Tibial nerve (tissue), 4 donors: Measurements from ENCODE around the gene PKP2.

Experiments
- EP300 ChIP-seq, 2 donors: sonication (generic); formaldehyde crosslinking; IDR thresholded peaks; one replicate each; pipeline ENCODE4 v1.6.1; 2017; ENCODE audit warnings: antibody characterized with exemption in 2 of 2, mild to moderate bottlenecking in 1 of 2
- POLR2A ChIP-seq, 2 donors: fragments of 450-650 bp; IDR thresholded peaks; one replicate each; pipeline ENCODE4 v1.6.1; 2017; ENCODE audit warnings: antibody characterized with exemption in 2 of 2, mild to moderate bottlenecking in 2 of 2, moderate library complexity in 2 of 2
- TF ChIP-seq, protein P1 (sequence below), 5 experiments: fragments of 200-600 bp in 3 of 5; fragments of 450-650 bp in 2 of 5; sonication (generic) in 3 of 5; IDR thresholded peaks; one replicate each; pipeline ENCODE4 v1.5.1; 2016 to 2019; ENCODE audit warnings: antibody characterized with exemption in 5 of 5, mild to moderate bottlenecking in 3 of 5, moderate library complexity in 2 of 5

DNA sequence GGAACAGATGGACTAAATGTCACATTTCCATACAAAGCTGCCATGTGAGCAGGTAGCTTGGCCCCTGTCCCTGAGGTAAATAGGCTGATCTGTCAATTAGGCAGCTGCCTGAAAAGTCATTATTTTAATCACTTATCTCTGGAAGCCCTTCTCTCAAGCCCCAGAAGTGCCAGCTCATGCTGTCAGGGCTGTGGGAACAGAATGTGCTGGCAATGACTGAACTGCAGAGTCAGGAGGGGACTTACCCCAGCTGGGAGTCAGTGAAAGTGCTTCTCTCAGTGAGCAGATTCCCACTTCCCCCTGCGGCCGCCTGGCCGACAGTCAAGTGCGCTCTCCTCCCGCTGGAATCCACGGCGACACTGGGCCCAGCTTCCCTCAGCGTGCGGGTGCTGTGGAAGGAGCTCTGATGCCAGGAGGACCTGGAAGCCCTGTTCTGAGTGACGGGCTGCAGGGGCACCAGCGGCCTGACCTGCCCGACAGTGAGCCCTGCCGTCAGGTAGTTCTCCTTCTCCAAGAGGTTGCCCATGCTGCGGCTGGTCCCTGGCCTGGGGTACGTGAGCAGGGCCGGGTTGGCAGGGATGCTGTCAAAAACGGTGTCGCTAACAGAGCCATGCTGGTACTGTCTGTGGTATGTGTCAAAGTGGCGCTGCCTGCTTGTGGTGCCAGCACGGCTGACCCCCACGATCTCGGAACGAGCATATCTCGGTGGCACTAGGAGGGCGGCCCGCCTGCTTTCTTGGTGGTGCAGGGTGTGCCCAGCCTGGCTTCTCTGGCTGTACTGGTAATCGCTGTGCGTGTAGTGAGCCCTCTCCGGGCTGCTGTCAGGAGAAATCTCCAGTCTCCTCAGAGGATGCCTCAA lies 18.7 kb downstream of the PKP2 start:
- TF ChIP-seq EP300 (IDR thresholded peaks at IDR 0.05) (no peak), POLR2A (IDR thresholded peaks at IDR 0.05) (no peak)
- TF ChIP-seq, protein P1, sequence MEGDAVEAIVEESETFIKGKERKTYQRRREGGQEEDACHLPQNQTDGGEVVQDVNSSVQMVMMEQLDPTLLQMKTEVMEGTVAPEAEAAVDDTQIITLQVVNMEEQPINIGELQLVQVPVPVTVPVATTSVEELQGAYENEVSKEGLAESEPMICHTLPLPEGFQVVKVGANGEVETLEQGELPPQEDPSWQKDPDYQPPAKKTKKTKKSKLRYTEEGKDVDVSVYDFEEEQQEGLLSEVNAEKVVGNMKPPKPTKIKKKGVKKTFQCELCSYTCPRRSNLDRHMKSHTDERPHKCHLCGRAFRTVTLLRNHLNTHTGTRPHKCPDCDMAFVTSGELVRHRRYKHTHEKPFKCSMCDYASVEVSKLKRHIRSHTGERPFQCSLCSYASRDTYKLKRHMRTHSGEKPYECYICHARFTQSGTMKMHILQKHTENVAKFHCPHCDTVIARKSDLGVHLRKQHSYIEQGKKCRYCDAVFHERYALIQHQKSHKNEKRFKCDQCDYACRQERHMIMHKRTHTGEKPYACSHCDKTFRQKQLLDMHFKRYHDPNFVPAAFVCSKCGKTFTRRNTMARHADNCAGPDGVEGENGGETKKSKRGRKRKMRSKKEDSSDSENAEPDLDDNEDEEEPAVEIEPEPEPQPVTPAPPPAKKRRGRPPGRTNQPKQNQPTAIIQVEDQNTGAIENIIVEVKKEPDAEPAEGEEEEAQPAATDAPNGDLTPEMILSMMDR (IDR thresholded peaks at IDR 0.05) = no peak
